HCT116 (cell line): ENCODE results near the gene BTD.

Experiments
- CEBPB ChIP-seq: IDR thresholded peaks from 2 replicates; pipeline ENCODE4 v1.6.1; 2012; ENCODE audit warnings: low read depth
- CTCF ChIP-seq, 3 experiments: fragments of 200-600 bp in 1 of 3; sonication (generic) in 1 of 3; IDR thresholded peaks in 2 of 3; conservative IDR thresholded peaks in 1 of 3; 2 replicates each; pipeline ENCODE4 v1.5.1; 2012 to 2017; ENCODE audit warnings: low read depth in 2 of 3, low read length in 2 of 3, antibody characterized with exemption in 1 of 3, borderline replicate concordance in 1 of 3, control low read depth in 1 of 3, mild to moderate bottlenecking in 1 of 3, mixed read lengths in 1 of 3, mixed run types in 1 of 3, moderate library complexity in 1 of 3; ENCODE audit not compliant: insufficient read depth in 1 of 3
- ELF1 ChIP-seq: IDR thresholded peaks from 2 replicates; pipeline ENCODE4 v1.6.1; 2012; ENCODE audit warnings: low read depth, borderline replicate concordance
- EZH2phosphoT487 ChIP-seq: fragments of 200-600 bp; IDR thresholded peaks from 2 replicates; pipeline ENCODE4 v1.6.1; 2018; ENCODE audit warnings: antibody characterized with exemption, borderline replicate concordance
- JUND ChIP-seq: IDR thresholded peaks from 2 replicates; pipeline ENCODE4 v1.6.1; 2012
- MAX ChIP-seq: IDR thresholded peaks from 2 replicates; pipeline ENCODE4 v1.6.1; 2012
- POLR2A ChIP-seq: IDR thresholded peaks from 2 replicates; pipeline ENCODE4 v1.7.0; 2011; ENCODE audit warnings: borderline replicate concordance; ENCODE audit not compliant: insufficient read depth, insufficient read length; ENCODE audit errors: extremely low read depth
- POLR2AphosphoS5 ChIP-seq: IDR thresholded peaks from 2 replicates; pipeline ENCODE4 v1.6.1; 2011; ENCODE audit warnings: mild to moderate bottlenecking, low read depth, low read length, moderate library complexity
- RAD21 ChIP-seq: IDR thresholded peaks from 2 replicates; pipeline ENCODE4 v1.6.1; 2012; ENCODE audit warnings: low read depth, mild to moderate bottlenecking
- SIN3A ChIP-seq: IDR thresholded peaks from 2 replicates; pipeline ENCODE4 v1.6.1; 2012; ENCODE audit warnings: low read depth
- SP1 ChIP-seq: IDR thresholded peaks from 2 replicates; pipeline ENCODE4 v1.6.1; 2012; ENCODE audit warnings: low read depth
- ZBTB33 ChIP-seq: IDR thresholded peaks from 2 replicates; pipeline ENCODE4 v1.6.1; 2011; ENCODE audit warnings: mild to moderate bottlenecking, low read length, moderate library complexity; ENCODE audit not compliant: insufficient replicate concordance; ENCODE audit errors: extremely low read depth
- ZNF274 ChIP-seq: fragments of 200-500 bp; sonication (Bioruptor generic); IDR thresholded peaks from 2 replicates; pipeline ENCODE4 v1.6.1; 2014; ENCODE audit warnings: mild to moderate bottlenecking, low read depth, low read length, inconsistent platforms

GRCh38 chr3:15579051-15579450, 22.5 kb upstream of the BTD start:
- TF ChIP-seq POLR2A (no peak), POLR2AphosphoS5 (no peak), CTCF (IDR thresholded peaks at IDR 0.05 in 2 of 3, conservative IDR thresholded peaks at IDR 0.05 in 1 of 3; ENCODE audit: borderline replicate concordance in 1 of 3, insufficient read depth in 1 of 3, low read depth in 2 of 3, low read length in 2 of 3) (no peak), EZH2phosphoT487 (no peak), JUND (no peak), SP1 (no peak), MAX (no peak), ZNF274 (no peak), RAD21 (no peak), ELF1 (no peak), SIN3A (no peak), CEBPB (no peak), ZBTB33 (no peak)
